Caco-2 (cell line): ENCODE results near the gene SCP2. TPM values are rescaled to one million over a fixed set of nuclear protein-coding genes. Genes with fewer than 3 reads are reported as not detected.

ENCODE experiments used
- BruUV-seq: library from RNA; stranded (reverse); fragments of 400-500 nt; replicated peaks from 2 replicates; lab custom pipeline; 2021; lab: Mats Ljungman, UMichigan
- CTCF ChIA-PET: fragments of 300-600 bp; sonication (Branson Sonifier 250); formaldehyde crosslinking; loops from one replicate; lab custom pipeline; 2022; ENCODE audit warnings: antibody characterized with exemption; lab: Charles Lee
- POLR2A ChIA-PET: fragments of 300-600 bp; sonication (Branson Sonifier 250); formaldehyde crosslinking; loops from one replicate; lab custom pipeline; 2022; ENCODE audit warnings: antibody characterized with exemption; lab: Charles Lee
- DNase-seq, 2 experiments: peaks; one replicate each; pipeline versions ENCODE4 v3.0.0 to v3.0.0-alpha.2; 2020 to 2022
- H3K27me3 ChIP-seq: replicated peaks from 2 replicates; pipeline ENCODE4 v1.6.0; 2011; ENCODE audit warnings: low read length; ENCODE audit not compliant: control insufficient read depth, insufficient read depth
- H3K36me3 ChIP-seq: 2 replicates; pipeline ENCODE4 v1.5.1; 2011; ENCODE audit warnings: low read length; ENCODE audit not compliant: control insufficient read depth, insufficient read depth
- H3K4me1 ChIP-seq: fragments of 250-450 bp; sonication (Bioruptor Pico); 2 replicates; pipeline ENCODE4 v1.5.1; 2020; ENCODE audit warnings: mild to moderate bottlenecking
- H3K4me3 ChIP-seq: 2 replicates; pipeline ENCODE4 v1.5.1; 2011; ENCODE audit warnings: low read depth, mild to moderate bottlenecking, control low read depth, low read length
- H3K9me3 ChIP-seq: fragments of 250-450 bp; sonication (Bioruptor Pico); 2 replicates; pipeline ENCODE4 v1.5.1; 2020; ENCODE audit warnings: mild to moderate bottlenecking, moderate library complexity
- H3K27ac Mint-ChIP-seq: one replicate; pipeline ENCODE4 v1.8.0; 2022; ENCODE audit warnings: mixed read lengths; ENCODE audit not compliant: unreplicated experiment
- H3K27me3 Mint-ChIP-seq: one replicate; pipeline ENCODE4 v1.8.0; 2022; ENCODE audit warnings: mixed read lengths; ENCODE audit not compliant: insufficient read depth, unreplicated experiment
- H3K36me3 Mint-ChIP-seq: one replicate; pipeline ENCODE4 v1.8.0; 2022; ENCODE audit warnings: mild to moderate bottlenecking, mixed read lengths; ENCODE audit not compliant: insufficient read depth, unreplicated experiment
- H3K4me1 Mint-ChIP-seq: one replicate; pipeline ENCODE4 v1.8.0; 2022; ENCODE audit warnings: low read depth, mixed read lengths; ENCODE audit not compliant: unreplicated experiment
- H3K4me3 Mint-ChIP-seq: one replicate; pipeline ENCODE4 v1.8.0; 2022; ENCODE audit warnings: mild to moderate bottlenecking, moderate library complexity, mixed read lengths; ENCODE audit not compliant: unreplicated experiment
- H3K9me3 Mint-ChIP-seq: one replicate; pipeline ENCODE4 v1.8.0; 2022; ENCODE audit warnings: mixed read lengths; ENCODE audit not compliant: unreplicated experiment
- intact Hi-C: fragments of 100-400 bp; cut with micrococcal nuclease; formaldehyde crosslinking; loops from one replicate; pipeline ENCODE4 v1.10.0; 2022; ENCODE audit not compliant: unreplicated experiment
- total RNA-seq: library from RNA; stranded (reverse); gene quantifications from 2 replicates; pipeline ENCODE4 v1.2.3, GENCODE V29; 2022
- TF ChIP-seq, protein P1 (sequence below), 2 experiments: fragments of 200-600 bp in 1 of 2; IDR thresholded peaks; 1 replicate in 1 of 2; 2 replicates in 1 of 2; pipeline versions ENCODE4 v1.5.1 to v1.8.0; 2011 to 2022; ENCODE audit warnings: antibody characterized with exemption in 1 of 2, control low read depth in 1 of 2, inconsistent platforms in 1 of 2, low read depth in 1 of 2, low read length in 1 of 2, mild to moderate bottlenecking in 1 of 2, moderate library complexity in 1 of 2; ENCODE audit not compliant: insufficient read depth in 1 of 2, severe bottlenecking in 1 of 2, unreplicated experiment in 1 of 2

Gene SCP2
- total RNA-seq, 1 experiment from 2014 or later = 67.0 TPM

DNA sequence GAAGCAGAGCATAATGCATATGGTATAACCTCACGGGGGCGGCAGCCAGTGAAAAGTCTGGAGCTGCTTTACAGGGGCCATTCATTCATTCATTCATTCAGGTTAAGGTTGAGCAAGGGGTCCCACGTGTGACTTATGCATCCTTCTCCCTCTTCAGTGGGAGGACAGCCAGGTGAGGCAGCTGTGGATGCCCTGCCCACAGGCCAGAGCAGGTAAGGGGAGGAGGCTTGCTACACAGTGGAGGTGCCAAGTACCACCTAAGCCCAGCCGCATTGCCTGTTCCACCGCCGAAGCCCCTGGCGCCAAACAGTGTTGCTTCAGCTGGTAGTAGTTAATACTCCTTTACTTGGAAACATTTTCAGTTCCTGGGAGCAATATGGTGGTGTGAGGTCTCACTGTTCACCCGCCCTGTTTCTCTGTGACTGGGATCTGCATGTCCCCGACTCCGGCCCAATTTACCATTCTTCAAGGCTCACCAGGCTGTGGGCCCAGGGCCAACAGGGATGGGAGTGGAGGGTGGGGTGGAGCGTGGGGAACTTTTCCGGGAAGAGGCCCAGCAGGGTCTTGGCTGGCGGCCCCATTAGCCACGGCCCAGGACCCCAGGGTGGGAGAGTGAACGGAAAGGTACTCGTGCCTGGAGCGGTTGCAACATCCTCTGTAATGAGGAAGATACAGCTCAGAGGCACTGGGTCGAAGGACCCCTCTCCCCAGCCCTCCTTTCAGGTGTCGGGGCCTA lies 134.2 kb downstream of the SCP2 start:
- CTCF ChIA-PET = no interaction called here
- POLR2A ChIA-PET = no interaction called here
- Histone ChIP-seq H3K27me3 (no peaks in the 10 kb centered on the region), H3K4me3 (no peak overlapping the region), H3K4me1 (no peaks in the 10 kb centered on the region), H3K9me3 (no peaks in the 10 kb centered on the region), H3K36me3 (no peaks in the 10 kb centered on the region)
- no peak for DNase-seq
- no peaks in the 10 kb centered on the region for H3K36me3 Mint-ChIP-seq
- peaks cover 3% of the 10 kb centered on the region for H3K27me3 Mint-ChIP-seq
- intact Hi-C loops = no loop called here
- H3K4me1 Mint-ChIP-seq = no peaks in the 10 kb centered on the region
- no peak overlapping the region for H3K4me3 Mint-ChIP-seq
- H3K27ac Mint-ChIP-seq = no peak overlapping the region
- TF ChIP-seq, protein P1, sequence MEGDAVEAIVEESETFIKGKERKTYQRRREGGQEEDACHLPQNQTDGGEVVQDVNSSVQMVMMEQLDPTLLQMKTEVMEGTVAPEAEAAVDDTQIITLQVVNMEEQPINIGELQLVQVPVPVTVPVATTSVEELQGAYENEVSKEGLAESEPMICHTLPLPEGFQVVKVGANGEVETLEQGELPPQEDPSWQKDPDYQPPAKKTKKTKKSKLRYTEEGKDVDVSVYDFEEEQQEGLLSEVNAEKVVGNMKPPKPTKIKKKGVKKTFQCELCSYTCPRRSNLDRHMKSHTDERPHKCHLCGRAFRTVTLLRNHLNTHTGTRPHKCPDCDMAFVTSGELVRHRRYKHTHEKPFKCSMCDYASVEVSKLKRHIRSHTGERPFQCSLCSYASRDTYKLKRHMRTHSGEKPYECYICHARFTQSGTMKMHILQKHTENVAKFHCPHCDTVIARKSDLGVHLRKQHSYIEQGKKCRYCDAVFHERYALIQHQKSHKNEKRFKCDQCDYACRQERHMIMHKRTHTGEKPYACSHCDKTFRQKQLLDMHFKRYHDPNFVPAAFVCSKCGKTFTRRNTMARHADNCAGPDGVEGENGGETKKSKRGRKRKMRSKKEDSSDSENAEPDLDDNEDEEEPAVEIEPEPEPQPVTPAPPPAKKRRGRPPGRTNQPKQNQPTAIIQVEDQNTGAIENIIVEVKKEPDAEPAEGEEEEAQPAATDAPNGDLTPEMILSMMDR (IDR thresholded peaks at IDR 0.05; ENCODE audit: insufficient read depth in 1 of 2, low read depth in 1 of 2, low read length in 1 of 2, severe bottlenecking in 1 of 2, unreplicated experiment in 1 of 2) = no peak
- no peaks in the 10 kb centered on the region for H3K9me3 Mint-ChIP-seq
- BruUV-seq = no TSS peak

DNA sequence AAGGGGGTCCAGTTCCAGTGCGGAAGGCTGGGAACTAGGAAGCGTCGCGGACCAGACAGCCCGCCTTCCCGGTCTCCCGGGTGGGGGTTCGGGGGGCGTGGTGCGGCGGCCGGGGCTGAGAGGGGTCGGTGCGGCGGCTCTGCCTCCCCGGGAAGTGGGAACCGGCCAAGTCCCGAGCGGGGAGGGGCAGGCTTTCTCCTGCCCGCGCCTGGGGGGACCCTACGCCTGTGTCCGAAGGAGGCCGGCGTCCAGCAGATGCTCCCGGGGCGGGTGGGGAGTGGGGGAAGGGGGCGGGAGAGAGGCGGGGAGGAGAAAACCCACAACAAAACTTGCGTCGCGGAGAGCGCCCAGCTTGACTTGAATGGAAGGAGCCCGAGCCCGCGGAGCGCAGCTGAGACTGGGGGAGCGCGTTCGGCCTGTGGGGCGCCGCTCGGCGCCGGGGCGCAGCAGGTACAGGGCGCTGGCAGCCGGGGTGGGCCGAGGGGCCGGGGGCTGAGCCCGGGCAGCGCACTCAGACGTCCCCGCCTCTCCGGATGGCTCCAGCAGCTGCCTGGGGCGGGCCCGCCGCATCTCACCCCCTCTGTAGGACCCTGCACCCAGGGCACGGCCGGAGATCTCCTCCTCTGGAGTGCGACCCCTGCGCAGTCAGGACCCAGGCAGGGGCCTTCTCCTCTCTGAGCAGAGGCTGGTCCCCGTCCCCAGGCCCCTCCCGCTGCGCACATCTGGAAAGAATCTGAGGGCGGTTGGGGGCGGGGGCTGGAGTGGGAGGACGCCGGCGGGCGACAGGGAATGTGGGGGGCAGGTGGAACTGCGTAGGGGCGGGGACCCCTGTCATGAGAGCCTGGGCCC lies 135.0 kb downstream of the SCP2 start, which contains the start of gene PODN:
Gene PODN, plus strand, starts transcription at position 355 of the 849 bp plus-strand sequence. CDS start 7,643 bp downstream, outside the sequence.
- H3K9me3 Mint-ChIP-seq = no peaks in the 10 kb centered on the region
- Histone ChIP-seq H3K9me3 (no peaks in the 10 kb centered on the region), H3K36me3 (no peaks in the 10 kb centered on the region), H3K27me3 (no peaks in the 10 kb centered on the region), H3K4me1 (no peaks in the 10 kb centered on the region), H3K4me3 (peak within 1 kb of the TSS; percentile 12)
- TF ChIP-seq, protein P1 (IDR thresholded peaks at IDR 0.05; ENCODE audit: insufficient read depth in 1 of 2, low read depth in 1 of 2, low read length in 1 of 2, severe bottlenecking in 1 of 2, unreplicated experiment in 1 of 2) = no peak
- H3K4me1 Mint-ChIP-seq = no peaks in the 10 kb centered on the region
- H3K27me3 Mint-ChIP-seq = peaks cover 3% of the 10 kb centered on the region
- H3K36me3 Mint-ChIP-seq = no peaks in the 10 kb centered on the region
- BruUV-seq = no TSS peak
- no peak within 1 kb of the TSS for H3K27ac Mint-ChIP-seq
- POLR2A ChIA-PET = no interaction called here
- DNase-seq = no peak
- CTCF ChIA-PET = no interaction called here
- no peak within 1 kb of the TSS for H3K4me3 Mint-ChIP-seq
- intact Hi-C loops = no loop called here

DNA sequence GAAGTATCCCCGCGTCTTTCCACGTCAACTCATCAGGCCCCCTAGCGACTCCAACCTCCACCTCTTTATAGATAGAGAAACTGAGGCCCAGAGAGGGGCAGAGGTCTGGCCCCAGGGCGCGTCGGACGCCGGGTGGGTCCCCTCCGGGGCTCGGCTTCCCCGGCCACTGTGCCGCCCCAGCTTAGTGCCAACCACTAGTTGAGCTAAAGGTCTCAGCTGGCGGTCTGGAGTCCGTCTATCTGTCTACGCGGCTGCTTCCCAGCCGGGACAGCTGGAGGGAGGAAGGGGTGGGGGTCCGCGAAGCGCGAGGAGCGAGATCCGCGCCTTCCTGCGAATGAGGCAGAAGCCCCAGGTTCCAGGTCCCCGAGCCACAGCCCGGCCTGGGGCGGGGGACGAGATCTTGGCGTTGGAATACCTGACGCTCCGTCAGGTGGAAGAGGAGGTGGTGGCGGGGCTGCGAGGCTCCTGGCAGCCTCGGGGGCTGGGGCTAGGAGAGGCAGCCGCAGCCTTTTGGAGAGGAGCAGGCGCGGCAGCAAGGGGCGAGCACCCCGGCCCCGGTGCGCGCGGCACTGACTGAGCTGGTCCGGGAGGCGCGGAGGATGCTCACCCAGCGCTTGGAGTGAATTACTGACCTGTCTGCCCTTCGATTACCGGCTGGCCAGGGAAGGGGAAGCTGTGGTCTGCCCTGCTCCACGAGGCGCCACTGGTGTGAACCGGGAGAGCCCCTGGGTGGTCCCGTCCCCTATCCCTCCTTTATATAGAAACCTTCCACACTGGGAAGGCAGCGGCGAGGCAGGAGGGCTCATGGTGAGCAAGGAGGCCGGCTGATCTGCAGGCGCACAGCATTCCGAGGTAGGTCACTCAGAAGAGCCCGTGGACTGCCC lies 135.9 kb downstream of the SCP2 start:
- no peaks in the 10 kb centered on the region for H3K4me1 ChIP-seq
- no peaks in the 10 kb centered on the region for H3K9me3 Mint-ChIP-seq
- BruUV-seq = no TSS peak
- TF ChIP-seq, protein P1 (IDR thresholded peaks at IDR 0.05; ENCODE audit: insufficient read depth in 1 of 2, low read depth in 1 of 2, low read length in 1 of 2, severe bottlenecking in 1 of 2, unreplicated experiment in 1 of 2) = no peak
- no peaks in the 10 kb centered on the region for H3K36me3 ChIP-seq
- no peaks in the 10 kb centered on the region for H3K9me3 ChIP-seq
- ChIA-PET POLR2A (no interaction called here), CTCF (no interaction called here)
- no peaks in the 10 kb centered on the region for H3K27me3 ChIP-seq
- H3K27ac Mint-ChIP-seq = no peak overlapping the region
- H3K36me3 Mint-ChIP-seq = no peaks in the 10 kb centered on the region
- no peaks in the 10 kb centered on the region for H3K27me3 Mint-ChIP-seq
- intact Hi-C loops = no loop called here
- no peak overlapping the region for H3K4me3 ChIP-seq
- no peak for DNase-seq
- no peaks in the 10 kb centered on the region for H3K4me1 Mint-ChIP-seq
- H3K4me3 Mint-ChIP-seq = no peak overlapping the region
